Heart left ventricle (tissue), 13 donors: ENCODE data around the gene SYNPO.

Source experiments
- POLR2A ChIP-seq, 2 donors: fragments of 450-650 bp; IDR thresholded peaks; one replicate each; pipeline ENCODE4 v1.6.1; 2017; ENCODE audit warnings: antibody characterized with exemption in 2 of 2, mild to moderate bottlenecking in 2 of 2, moderate library complexity in 2 of 2
- TF ChIP-seq, protein P1 (sequence below), 12 donors: fragments of 200-600 bp; sonication (generic) in 4 of 12; IDR thresholded peaks; one replicate each; pipeline versions ENCODE4 v1.5.0 to v1.8.0; 2018 to 2022; ENCODE audit warnings: antibody characterized with exemption in 12 of 12, mild to moderate bottlenecking in 5 of 12
- donor health status: ischemic (EF 13 %, LVEDD 7.1; RV severe dilation, severe dysfunction).
- donor health status: DM: no; HTN: yes; CAD: no.
- donor health status: DM: no; HTN: no; CAD: no.
- donor health status: ischemic (EF 25% LVEDD 6.9; RV normal size, moderate dysfunction).
- donor health status: ischemic (EF 25% LVEDD 5.7; RV mildly dilated, moderate dysfunction).
- donor health status: ischemic (EF 35%, LVEDD 5.7; RV mildly dilated, moderate dysfunction).
- donor health status: nonischemic (EF 11% LVEDD 7.7; RV severe dilation, severe dysfunction).
- donor health status: DM: yes; HTN: yes; CAD: no.
- donor health status: PGD.
- donor health status: ischemic (EF 29% LVEDD 5.4; RV normal size, mild dysfunction).
- donor health status: nonischemic (EF 23%, LVEDD 6.1; RV moderate dilation, normal function).

DNA sequence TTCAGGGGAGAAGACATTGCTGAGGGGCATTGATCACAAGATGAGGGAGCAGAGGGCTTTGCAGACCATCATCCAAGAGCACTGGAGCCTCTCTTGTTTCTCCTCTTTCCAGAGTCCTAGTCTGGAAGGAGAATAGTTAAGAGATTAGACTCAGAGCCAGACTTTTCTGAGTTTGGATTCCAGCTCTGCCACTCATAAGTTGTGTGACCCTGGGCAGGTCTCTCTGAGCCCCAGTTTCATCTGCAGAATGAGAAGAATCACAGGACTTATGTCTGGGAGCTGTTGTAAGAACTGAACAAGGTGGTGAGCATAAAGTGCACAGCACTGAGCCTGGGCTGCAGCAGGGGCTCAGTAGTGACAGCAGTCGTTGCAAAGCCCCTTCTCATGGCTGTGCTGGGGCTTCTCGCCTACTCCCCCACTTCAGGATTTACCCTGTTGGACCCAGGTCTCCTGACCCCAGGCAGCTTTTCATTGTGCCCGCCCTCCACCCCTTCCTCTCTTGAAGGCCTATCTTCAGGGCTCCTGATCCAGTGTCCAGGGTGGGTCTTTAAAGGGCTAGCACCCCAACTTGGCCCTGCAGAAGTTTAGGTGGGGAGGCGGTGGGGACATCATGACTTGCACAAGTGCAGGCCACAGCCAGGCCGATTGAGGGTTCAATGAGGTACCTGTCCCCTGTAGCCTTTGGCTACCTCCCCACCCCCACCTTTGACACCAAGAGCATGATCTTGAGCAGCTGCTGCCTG lies 1.5 kb downstream of the SYNPO start:
- TF ChIP-seq, protein P1, sequence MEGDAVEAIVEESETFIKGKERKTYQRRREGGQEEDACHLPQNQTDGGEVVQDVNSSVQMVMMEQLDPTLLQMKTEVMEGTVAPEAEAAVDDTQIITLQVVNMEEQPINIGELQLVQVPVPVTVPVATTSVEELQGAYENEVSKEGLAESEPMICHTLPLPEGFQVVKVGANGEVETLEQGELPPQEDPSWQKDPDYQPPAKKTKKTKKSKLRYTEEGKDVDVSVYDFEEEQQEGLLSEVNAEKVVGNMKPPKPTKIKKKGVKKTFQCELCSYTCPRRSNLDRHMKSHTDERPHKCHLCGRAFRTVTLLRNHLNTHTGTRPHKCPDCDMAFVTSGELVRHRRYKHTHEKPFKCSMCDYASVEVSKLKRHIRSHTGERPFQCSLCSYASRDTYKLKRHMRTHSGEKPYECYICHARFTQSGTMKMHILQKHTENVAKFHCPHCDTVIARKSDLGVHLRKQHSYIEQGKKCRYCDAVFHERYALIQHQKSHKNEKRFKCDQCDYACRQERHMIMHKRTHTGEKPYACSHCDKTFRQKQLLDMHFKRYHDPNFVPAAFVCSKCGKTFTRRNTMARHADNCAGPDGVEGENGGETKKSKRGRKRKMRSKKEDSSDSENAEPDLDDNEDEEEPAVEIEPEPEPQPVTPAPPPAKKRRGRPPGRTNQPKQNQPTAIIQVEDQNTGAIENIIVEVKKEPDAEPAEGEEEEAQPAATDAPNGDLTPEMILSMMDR (IDR thresholded peaks at IDR 0.05) = no peak
- no peak for TF ChIP-seq POLR2A (IDR thresholded peaks at IDR 0.05)
